Glomerular endothelial cell (primary cell): ENCODE measurements around the gene TBC1D3G. TPM values are rescaled to one million over a fixed set of nuclear protein-coding genes. Genes with fewer than 3 reads are reported as not detected.
"Not testable (repeated sequence)": the region's sequence is repeated elsewhere in the genome, so short reads cannot be mapped to it uniquely, and the experiment has no call there.

Experiments
- DNase-seq: peaks from one replicate; pipeline ENCODE4 v3.0.0-alpha.2; 2011; ENCODE audit warnings: low read depth, low spot score; ENCODE audit errors: extremely low read depth
- total RNA-seq: library from RNA; depleted of rRNA; stranded (reverse); fragments of >200 nt; gene quantifications from 2 replicates; pipeline ENCODE4 v1.2.3, GENCODE V29; 2015

Gene TBC1D3G
- not detected in 2 replicates for total RNA-seq

DNA sequence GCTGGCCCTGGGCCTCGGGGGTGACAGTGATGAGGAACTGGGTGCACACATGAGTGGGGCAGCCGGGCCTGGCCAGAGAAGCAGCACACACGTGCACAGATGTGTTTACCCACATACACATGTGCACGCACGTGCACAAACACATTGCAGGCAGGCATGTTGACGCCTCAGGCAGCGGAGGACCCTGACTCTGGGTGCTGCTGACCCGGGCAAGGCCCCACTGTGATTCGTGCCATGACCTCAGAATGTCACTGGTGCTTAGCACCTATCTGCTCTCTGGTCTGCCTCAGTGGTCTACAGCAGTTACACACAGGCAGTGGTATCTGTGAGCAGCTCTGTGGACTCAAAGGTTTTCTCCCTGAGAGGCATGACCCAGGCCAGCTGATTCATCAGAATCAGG, at the start of gene TBC1D3G:
TSS of gene TBC1D3G (plus strand) at position 301 of the 400 bp plus-strand sequence. CDS start 1,528 bp downstream, outside the sequence.
- DNase-seq: not testable (repeated sequence)

DNA sequence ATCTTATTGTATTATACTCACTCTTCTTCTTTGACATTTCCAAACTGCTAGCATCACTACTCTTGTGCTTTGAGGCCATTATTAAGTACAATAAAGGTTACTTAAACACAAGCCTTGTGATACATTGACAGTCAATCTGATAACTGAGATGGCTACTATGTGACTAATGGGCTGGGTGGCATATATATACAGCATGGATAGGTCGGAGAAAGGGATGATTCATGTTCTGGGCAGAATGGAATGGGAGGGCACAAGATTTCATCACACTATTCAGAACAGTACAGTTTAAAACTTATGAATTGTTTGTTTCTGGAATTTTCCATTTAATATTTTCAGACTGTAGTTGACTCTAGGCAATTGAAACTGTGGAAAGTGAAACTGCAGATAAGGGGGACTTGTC, 40.4 kb upstream of the TBC1D3G start:
- not testable (repeated sequence) for DNase-seq

DNA sequence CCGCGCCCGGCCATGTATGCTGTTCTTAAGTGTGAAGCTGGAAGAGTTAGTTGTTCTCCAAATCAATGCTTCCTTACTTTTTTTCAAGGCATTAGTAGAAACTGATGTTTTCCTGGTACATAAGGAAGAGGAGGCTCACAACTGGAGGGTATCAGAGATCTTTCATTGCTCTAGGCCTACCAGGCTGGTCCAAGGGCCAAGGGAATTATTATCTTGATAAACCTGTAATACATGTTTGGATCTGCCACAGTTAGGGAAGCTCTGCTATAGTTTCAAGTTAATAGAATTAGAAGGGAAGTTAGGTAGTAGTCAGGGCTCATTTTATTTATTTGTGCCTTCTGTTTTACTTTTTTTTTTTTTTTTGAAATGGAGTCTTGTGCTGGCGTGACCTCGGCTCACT, 39.5 kb upstream of the TBC1D3G start:
- DNase-seq: not testable (repeated sequence)

- not testable (repeated sequence) for DNase-seq
Observed at GRCh38 chr17:36289965-36290612, 33.6 kb upstream of the TBC1D3G start.

GRCh38 chr17:36295161-36295560, 28.5 kb upstream of the TBC1D3G start:
- not testable (repeated sequence) for DNase-seq

- not testable (repeated sequence) for DNase-seq
Observed at GRCh38 chr17:36315736-36316135, 7.9 kb upstream of the TBC1D3G start.

- DNase-seq: not testable (repeated sequence)
Observed at GRCh38 chr17:36362496-36362895, 38.8 kb downstream of the TBC1D3G start.

GRCh38 chr17:36375938-36376337, 52.3 kb downstream of the TBC1D3G start:
- not testable (repeated sequence) for DNase-seq

Other genes starting within 250 kb of the TBC1D3G start
- gene CCL3, start 233.7 kb upstream of the TBC1D3G start, total RNA-seq: not detected in 2 replicates
- not detected in 2 replicates for gene CCL4, start 220.1 kb upstream of the TBC1D3G start, total RNA-seq
- gene TBC1D3B, start 147.2 kb upstream of the TBC1D3G start, total RNA-seq: 0.39 and 1.3 TPM in 2 replicates
- gene CCL3L1, start 127.1 kb upstream of the TBC1D3G start, total RNA-seq: not detected in 2 replicates
- not detected in 2 replicates for gene CCL4L2, start 112.8 kb upstream of the TBC1D3G start, total RNA-seq
- gene TBC1D3I, start 59.3 kb upstream of the TBC1D3G start, total RNA-seq: 1.5 and 1.6 TPM in 2 replicates
- not detected in 2 replicates for gene TBC1D3H, start 64.6 kb downstream of the TBC1D3G start, total RNA-seq
- 30.8 and 34.0 TPM in 2 replicates for gene ZNHIT3, start 162.8 kb downstream of the TBC1D3G start, total RNA-seq
- 35.2 and 62.3 TPM in 2 replicates for gene MYO19, start 211.0 kb downstream of the TBC1D3G start, total RNA-seq
- 8.6 and 9.5 TPM in 2 replicates for gene PIGW, start 211.1 kb downstream of the TBC1D3G start, total RNA-seq
- gene GGNBP2, start 221.0 kb downstream of the TBC1D3G start, total RNA-seq: 45.5 and 51.0 TPM in 2 replicates